Globus pallidus (tissue), 1 donor: ENCODE measurements around the gene SPHK2.
"Not testable (repeated sequence)": the region's sequence is repeated elsewhere in the genome, so short reads cannot be mapped to it uniquely, and the experiment has no call there.

Source experiments
- DNase-seq: peaks from one replicate; pipeline ENCODE4 v3.0.0-alpha.2; 2015; ENCODE audit warnings: low spot score

SPHK2 gene

GRCh38 chr19:48624791-48625723 lies 5.8 kb downstream of the SPHK2 start:
- no peak for DNase-seq

- no peak for DNase-seq
Observed at GRCh38 chr19:48625891-48626327, 6.6 kb downstream of the SPHK2 start.

GRCh38 chr19:48627201-48627864 lies 8.0 kb downstream of the SPHK2 start:
- no peak for DNase-seq

- no peak for DNase-seq
Observed at GRCh38 chr19:48627865-48628314, 8.6 kb downstream of the SPHK2 start.

- no peak for DNase-seq
Observed at GRCh38 chr19:48628486-48629296, 9.4 kb downstream of the SPHK2 start.

GRCh38 chr19:48629297-48629598 lies 9.9 kb downstream of the SPHK2 start:
- DNase-seq = no peak

GRCh38 chr19:48629599-48630295 lies 10.4 kb downstream of the SPHK2 start:
- no peak for DNase-seq

- DNase-seq = no peak
Observed at GRCh38 chr19:48630296-48631063, 11.2 kb downstream of the SPHK2 start.

GRCh38 chr19:48631225-48631624 lies 11.9 kb downstream of the SPHK2 start:
- no peak for DNase-seq

- DNase-seq = not testable (repeated sequence)
Observed at GRCh38 chr19:48632286-48632685, 13.0 kb downstream of the SPHK2 start.

GRCh38 chr19:48632692-48633147 lies 13.4 kb downstream of the SPHK2 start:
- DNase-seq = no peak

- no peak for DNase-seq
Observed at GRCh38 chr19:48633148-48634035, 14.1 kb downstream of the SPHK2 start.

GRCh38 chr19:48634036-48634342 lies 14.7 kb downstream of the SPHK2 start:
- DNase-seq = no peak

GRCh38 chr19:48634424-48635262 lies 15.3 kb downstream of the SPHK2 start:
- peak; percentile 92 for DNase-seq

- DNase-seq = peak; percentile 65
Observed at GRCh38 chr19:48635263-48635965, 16.1 kb downstream of the SPHK2 start.

GRCh38 chr19:48635966-48636858 lies 16.9 kb downstream of the SPHK2 start:
- no peak for DNase-seq

GRCh38 chr19:48636859-48637448 lies 17.6 kb downstream of the SPHK2 start, which contains the start of gene DBP:
TSS of gene DBP (minus strand) at chr19:48637379. CDS start at chr19:48636994, 385 bp downstream.
- DNase-seq = no peak
